NCI-H2196 treated with DMSO at 0.1 percent for 48 hours (cell line): ENCODE results near the gene GRB7.
A peak's percentile ranks its signal among the peaks of the same experiment; 100 is the strongest.

Source experiments
- DNase-seq: peaks from one replicate; lab custom pipeline; 2025; ENCODE audit not compliant: unreplicated experiment; lab: John Stamatoyannopoulos, UW

The GRB7 gene

GRCh38 chr17:39794249-39794970 lies 56.7 kb downstream of the GRB7 start:
- peak; percentile 8 for DNase-seq
